A549 (cell line): ENCODE data around the gene ST6GALNAC2. TPM values are rescaled to one million over a fixed set of nuclear protein-coding genes. Genes with fewer than 3 reads are reported as not detected.

Experiments
- ATAC-seq, 2 experiments: fragments of 200-7000 bp in 1 of 2; fragments of >200 bp in 1 of 2; cut with Nextera tagmentation in 1 of 2; cut with Tn5 transposase in 1 of 2; 3 replicates each; pipeline versions ENCODE4 v1.8.0 to v1.9.1; 2018 to 2020; ENCODE audit warnings: mild to moderate bottlenecking in 1 of 2, moderate library complexity in 1 of 2
- CTCF ChIA-PET: fragments of 300-600 bp; sonication (Branson Sonifier 250); formaldehyde crosslinking; extraction: SDS; loops from one replicate; lab custom pipeline; 2021; ENCODE audit warnings: antibody characterized with exemption, inconsistent platforms; lab: Yijun Ruan, JAX
- POLR2A ChIA-PET: fragments of 350-600 bp; formaldehyde crosslinking; extraction: SDS; loops from one replicate; lab custom pipeline; 2021; ENCODE audit warnings: antibody characterized with exemption, inconsistent platforms; lab: Yijun Ruan, JAX
- DNase-seq, 2 experiments: peaks; one replicate each; pipeline versions ENCODE4 v3.0.0 to v3.0.0-alpha.2; 2011 to 2016; ENCODE audit warnings: low read depth in 1 of 2, low spot score in 1 of 2
- FAIRE-seq: peaks from 2 replicates; lab custom pipeline; 2011; peaks lifted over from hg19 to GRCh38; lab: Jason Lieb, UNC
- H3K27ac ChIP-seq, 2 experiments: fragments of >200 bp; sonication (Bioruptor Twin); formaldehyde crosslinking; 3 replicates each; pipeline ENCODE4 v1.5.1; 2016 to 2017
- H3K4me1 ChIP-seq: fragments of >200 bp; sonication (Bioruptor Twin); formaldehyde crosslinking; 3 replicates; pipeline ENCODE4 v1.6.1; 2016
- H3K4me2 ChIP-seq: fragments of >200 bp; sonication (Bioruptor Twin); formaldehyde crosslinking; 3 replicates; pipeline ENCODE4 v1.6.1; 2016
- H3K4me3 ChIP-seq: fragments of >200 bp; sonication (Bioruptor Twin); formaldehyde crosslinking; 3 replicates; pipeline ENCODE4 v1.5.1; 2016
- H3K9me3 ChIP-seq: fragments of >200 bp; sonication (Bioruptor Twin); formaldehyde crosslinking; 3 replicates; pipeline ENCODE4 v1.6.1; 2016
- BHLHE40 ChIP-seq: IDR thresholded peaks from 2 replicates; pipeline ENCODE4 v1.6.1; 2012; ENCODE audit warnings: low read depth, low read length, inconsistent platforms
- CBX8 ChIP-seq: fragments of 200-600 bp; sonication (generic); IDR thresholded peaks from 2 replicates; pipeline ENCODE4 v1.6.1; 2016
- CEBPB ChIP-seq, 2 experiments: fragments of >200 bp in 1 of 2; sonication (Bioruptor Twin) in 1 of 2; formaldehyde crosslinking in 1 of 2; IDR thresholded peaks; 2 replicates each; pipeline ENCODE4 v1.6.1; 2012 to 2016
- CHD2 ChIP-seq: fragments of 150-350 bp; IDR thresholded peaks from 2 replicates; pipeline ENCODE4 v1.6.1; 2014; ENCODE audit warnings: low read length; ENCODE audit not compliant: partially characterized antibody
- CTCF ChIP-seq: fragments of >200 bp; sonication (Bioruptor Twin); formaldehyde crosslinking; IDR thresholded peaks from 3 replicates; pipeline ENCODE4 v1.5.1; 2016
- E2F6 ChIP-seq: IDR thresholded peaks from 2 replicates; pipeline ENCODE4 v1.6.1; 2012; ENCODE audit warnings: low read depth, borderline replicate concordance
- EHF ChIP-seq: fragments of 250-450 bp; sonication (Bioruptor Pico); IDR thresholded peaks from 2 replicates; pipeline ENCODE4 v1.5.0; 2020; ENCODE audit warnings: mild to moderate bottlenecking
- ELK1 ChIP-seq: fragments of 150-350 bp; IDR thresholded peaks from 2 replicates; pipeline ENCODE4 v1.6.1; 2014; ENCODE audit warnings: low read depth, mild to moderate bottlenecking, low read length
- ESRRA ChIP-seq: fragments of 150-350 bp; IDR thresholded peaks from 2 replicates; pipeline ENCODE4 v1.6.1; 2014; ENCODE audit warnings: mild to moderate bottlenecking, low read length, borderline replicate concordance
- FOSL2 ChIP-seq, 2 experiments: fragments of 450-650 bp in 1 of 2; fragments of >200 bp in 1 of 2; sonication (Bioruptor Twin) in 1 of 2; formaldehyde crosslinking; IDR thresholded peaks; 2 replicates each; pipeline versions ENCODE4 v1.5.0 to v1.6.1; 2016 to 2020; ENCODE audit warnings: mild to moderate bottlenecking in 1 of 2, moderate library complexity in 1 of 2
- HDAC2 ChIP-seq: fragments of 200-600 bp; sonication (generic); IDR thresholded peaks from 2 replicates; pipeline ENCODE4 v1.6.1; 2016
- HOXB13 ChIP-seq: fragments of 250-450 bp; sonication (Bioruptor Pico); IDR thresholded peaks from 2 replicates; pipeline ENCODE4 v1.5.0; 2020; ENCODE audit warnings: low read depth, mild to moderate bottlenecking, moderate library complexity
- JUN ChIP-seq, 2 experiments: fragments of >200 bp; sonication (Bioruptor Twin); formaldehyde crosslinking; IDR thresholded peaks; 2 replicates in 1 of 2; 3 replicates in 1 of 2; pipeline ENCODE4 v1.6.1; 2016 to 2017
- JUNB ChIP-seq: fragments of >200 bp; sonication (Bioruptor Twin); formaldehyde crosslinking; IDR thresholded peaks from 2 replicates; pipeline ENCODE4 v1.6.1; 2016
- KDM5A ChIP-seq: fragments of 200-600 bp; sonication (generic); IDR thresholded peaks from 2 replicates; pipeline ENCODE4 v1.6.1; 2016; ENCODE audit warnings: antibody characterized with exemption, mild to moderate bottlenecking
- MAFK ChIP-seq: fragments of 450-650 bp; IDR thresholded peaks from 2 replicates; pipeline ENCODE4 v1.6.1; 2014; ENCODE audit not compliant: partially characterized antibody
- MAX ChIP-seq: IDR thresholded peaks from 2 replicates; pipeline ENCODE4 v1.6.1; 2012
- MYC ChIP-seq: IDR thresholded peaks from 2 replicates; pipeline ENCODE4 v1.6.1; 2012; ENCODE audit warnings: mild to moderate bottlenecking, inconsistent platforms, low read length, improper control_type of control experiment, borderline replicate concordance
- NR3C1 ChIP-seq: fragments of >200 bp; sonication (Bioruptor Twin); formaldehyde crosslinking; IDR thresholded peaks from 3 replicates; pipeline ENCODE4 v1.6.1; 2017
- PBX3 ChIP-seq: IDR thresholded peaks from 2 replicates; pipeline ENCODE4 v1.6.1; 2012
- POLR2A ChIP-seq: IDR thresholded peaks from 2 replicates; pipeline ENCODE4 v1.6.1; 2012; ENCODE audit warnings: mild to moderate bottlenecking, low read length
- RCOR1 ChIP-seq: fragments of 150-350 bp; IDR thresholded peaks from 2 replicates; pipeline ENCODE4 v1.6.1; 2014; ENCODE audit warnings: antibody characterized with exemption, low read length, low read depth
- SREBF2 ChIP-seq: fragments of 450-650 bp; IDR thresholded peaks from 2 replicates; pipeline ENCODE4 v1.6.1; 2014; ENCODE audit warnings: mild to moderate bottlenecking, moderate library complexity
- ZNF302 ChIP-seq: fragments of 250-450 bp; sonication (Bioruptor Pico); IDR thresholded peaks from 2 replicates; pipeline ENCODE4 v1.9.0; 2021; ENCODE audit warnings: inconsistent platforms, mild to moderate bottlenecking, moderate library complexity
- WGBS: methylation state at CpG from one replicate; pipeline ENCODE4 v1.1.6; 2017; ENCODE audit errors: missing lambda C conversion rate; 5-methylcytosine and 5-hydroxymethylcytosine counted together
- polyA plus RNA-seq, 4 experiments: library from polyadenylated mRNA; depleted of rRNA in 3 of 4; stranded (reverse); fragments of >200 nt; fragmentation: RNase III in 1 of 4; extraction: RNeasy Plus Mini Kit Qiagen cat#74134 plus additional on column Dnase treatment in 1 of 4; gene quantifications; 2 replicates in 3 of 4; 3 replicates in 1 of 4; pipeline ENCODE4 v1.2.3, GENCODE V29; 2011 to 2017

ST6GALNAC2 gene
- polyA plus RNA-seq, 2 of the 4 experiments (the other 2 are of a cell fraction): 0.41 to 0.74 TPM

GRCh38 chr17:76593384-76593826, 7.7 kb upstream of the ST6GALNAC2 start (continued):
- no peak for TF ChIP-seq MYC
- no peak for TF ChIP-seq JUNB
- TF ChIP-seq ELK1: no peak
- no peak for TF ChIP-seq RCOR1
- no peak for TF ChIP-seq E2F6
- TF ChIP-seq NR3C1: no peak
- no peak for TF ChIP-seq POLR2A
- TF ChIP-seq BHLHE40: no peak
- no peak for TF ChIP-seq FOSL2 (IDR thresholded peaks at IDR 0.05)
- no peak for TF ChIP-seq FOSL2 (CRISPR knock-in tag; IDR thresholded peaks at IDR 0.05)

DNA sequence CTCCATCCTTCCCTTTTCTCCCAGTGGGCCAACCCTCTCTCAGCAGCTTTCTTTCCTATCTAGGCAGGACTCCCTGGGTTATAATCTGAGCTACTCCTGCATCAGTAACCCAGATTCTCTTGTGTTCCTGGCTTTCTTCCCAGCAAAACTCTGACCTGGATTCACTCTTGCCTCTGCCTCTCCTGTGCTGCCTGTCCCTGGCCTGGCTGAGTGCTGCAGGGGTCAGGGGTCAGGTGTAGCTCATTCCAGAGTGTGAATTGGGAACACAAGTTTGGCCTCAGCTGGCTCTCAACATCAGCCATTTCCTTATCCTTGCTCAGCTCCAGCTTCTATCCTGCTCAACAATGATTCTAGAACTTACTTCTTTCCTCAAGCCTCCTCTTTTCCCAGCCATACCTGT, 2.5 kb upstream of the ST6GALNAC2 start:
- DNase-seq (no peak), FAIRE-seq (no peak), ATAC-seq (no peak)
- Histone ChIP-seq H3K4me2 (no peak overlapping the region), H3K27ac (no peak overlapping the region), H3K4me3 (no peak overlapping the region), H3K4me1 (0 out of 3 replicates have a peak, but pooled peaks cover 3% of the 10 kb centered on the region), H3K9me3 (no peaks in the 10 kb centered on the region)
- no peak for TF ChIP-seq JUN (IDR thresholded peaks at IDR 0.05)
- no peak for TF ChIP-seq EHF (CRISPR knock-in tag)
- no peak for TF ChIP-seq E2F6
- no peak for TF ChIP-seq KDM5A
- TF ChIP-seq ZNF302 (CRISPR knock-in tag): no peak
- TF ChIP-seq PBX3: no peak
- no peak for TF ChIP-seq POLR2A
- no peak for TF ChIP-seq JUNB
- no peak for TF ChIP-seq CBX8
- no peak for TF ChIP-seq CEBPB (IDR thresholded peaks at IDR 0.05)
- no peak for TF ChIP-seq HOXB13 (CRISPR knock-in tag)
- TF ChIP-seq SREBF2: no peak
- no peak for TF ChIP-seq HDAC2
- no peak for TF ChIP-seq ELK1
- ChIA-PET CTCF (interaction anchor here (1.0 to 7.0 kb wide), 9 partner anchors 11 to 127 kb away, joined by 3 to 50 read pairs (median 9); no protein-coding TSS in a partner anchor), POLR2A (no interaction called here)

DNA sequence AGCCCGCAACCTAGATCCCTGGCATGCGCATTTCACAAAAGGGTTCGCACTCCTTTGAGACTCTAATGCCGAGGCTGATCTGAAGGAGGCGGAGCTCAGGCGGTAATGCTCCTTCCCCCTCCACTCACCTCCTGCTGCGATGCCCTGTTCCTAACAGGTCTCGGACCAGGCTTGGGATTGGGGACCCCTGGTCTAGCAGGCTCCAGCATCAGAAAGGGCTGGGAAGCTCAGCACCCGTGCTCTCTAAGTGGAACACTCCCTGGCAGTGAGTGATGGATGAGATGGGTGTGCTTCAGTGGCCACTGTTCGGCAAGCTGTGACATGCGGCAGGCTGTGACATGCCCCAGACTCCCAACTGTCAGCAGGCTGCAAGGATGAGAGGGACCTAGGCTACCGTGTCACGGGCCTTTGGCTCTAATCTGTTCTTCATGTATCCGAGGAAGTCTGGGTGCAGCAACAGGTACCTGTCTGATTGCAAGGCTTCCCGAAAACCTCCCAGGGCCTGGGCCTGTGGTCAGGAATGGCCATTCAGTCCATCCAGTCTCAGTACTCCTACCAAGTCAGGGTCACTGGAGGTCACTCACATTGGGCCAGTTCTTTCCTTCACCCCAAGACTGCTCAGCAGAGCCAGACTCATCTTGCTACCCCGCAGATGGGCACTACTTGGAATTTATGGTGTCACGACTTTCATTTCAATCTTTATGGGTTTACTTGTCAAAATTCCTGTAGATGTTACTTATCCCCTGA, 1.3 kb upstream of the ST6GALNAC2 start:
- Histone ChIP-seq H3K4me2 (no peak overlapping the region), H3K4me3 (no peak overlapping the region), H3K9me3 (no peaks in the 10 kb centered on the region), H3K27ac (no peak overlapping the region), H3K4me1 (0 out of 3 replicates have a peak, but pooled peaks cover 3% of the 10 kb centered on the region)
- CTCF ChIA-PET: interaction anchor here (1.0 to 7.0 kb wide), 22 partner anchors 7 to 132 kb away, joined by 3 to 50 read pairs (median 7); no protein-coding TSS in a partner anchor
- POLR2A ChIA-PET: interaction anchor here (0.6 to 2.0 kb wide), 2 partner anchors 85 to 196 kb away, joined by 3 to 6 read pairs; no protein-coding TSS in a partner anchor
- no peak for DNase-seq
- no peak for ATAC-seq
- FAIRE-seq: no peak
- WGBS: 87% methylated on average over 15 of the region's 17 CpGs
- TF ChIP-seq PBX3 (no peak), NR3C1 (no peak), KDM5A (no peak), MAX (no peak), CTCF (no peak), FOSL2 (IDR thresholded peaks at IDR 0.05) (no peak), FOSL2 (CRISPR knock-in tag; IDR thresholded peaks at IDR 0.05) (no peak), JUN (IDR thresholded peaks at IDR 0.05) (no peak), CEBPB (IDR thresholded peaks at IDR 0.05) (no peak), ESRRA (no peak), ELK1 (no peak), CHD2 (no peak), MAFK (no peak)
